Dermis blood vessel endothelial cell (primary cell): ENCODE data around the gene PDZD4. TPM values are rescaled to one million over a fixed set of nuclear protein-coding genes. Genes with fewer than 3 reads are reported as not detected.

ENCODE experiments used
- DNase-seq: peaks from one replicate; pipeline ENCODE4 v3.0.0; 2010
- total RNA-seq: library from RNA; depleted of rRNA; stranded (reverse); fragments of >200 nt; gene quantifications from 2 replicates; pipeline ENCODE4 v1.2.3, GENCODE V29; 2014

Gene PDZD4
- total RNA-seq, 1 donor from 2014 or later = 0.68 TPM

GRCh38 chrX:153867671-153868070 is 37.3 kb upstream of the PDZD4 start:
- DNase-seq = no peak

- DNase-seq = no peak
Observed at GRCh38 chrX:153867139-153867538, 36.8 kb upstream of the PDZD4 start.

GRCh38 chrX:153866302-153867019 is 36.1 kb upstream of the PDZD4 start:
- DNase-seq = no peak

GRCh38 chrX:153865685-153866084 is 35.3 kb upstream of the PDZD4 start:
- no peak for DNase-seq

GRCh38 chrX:153865321-153865580 is 34.9 kb upstream of the PDZD4 start:
- no peak for DNase-seq

DNA sequence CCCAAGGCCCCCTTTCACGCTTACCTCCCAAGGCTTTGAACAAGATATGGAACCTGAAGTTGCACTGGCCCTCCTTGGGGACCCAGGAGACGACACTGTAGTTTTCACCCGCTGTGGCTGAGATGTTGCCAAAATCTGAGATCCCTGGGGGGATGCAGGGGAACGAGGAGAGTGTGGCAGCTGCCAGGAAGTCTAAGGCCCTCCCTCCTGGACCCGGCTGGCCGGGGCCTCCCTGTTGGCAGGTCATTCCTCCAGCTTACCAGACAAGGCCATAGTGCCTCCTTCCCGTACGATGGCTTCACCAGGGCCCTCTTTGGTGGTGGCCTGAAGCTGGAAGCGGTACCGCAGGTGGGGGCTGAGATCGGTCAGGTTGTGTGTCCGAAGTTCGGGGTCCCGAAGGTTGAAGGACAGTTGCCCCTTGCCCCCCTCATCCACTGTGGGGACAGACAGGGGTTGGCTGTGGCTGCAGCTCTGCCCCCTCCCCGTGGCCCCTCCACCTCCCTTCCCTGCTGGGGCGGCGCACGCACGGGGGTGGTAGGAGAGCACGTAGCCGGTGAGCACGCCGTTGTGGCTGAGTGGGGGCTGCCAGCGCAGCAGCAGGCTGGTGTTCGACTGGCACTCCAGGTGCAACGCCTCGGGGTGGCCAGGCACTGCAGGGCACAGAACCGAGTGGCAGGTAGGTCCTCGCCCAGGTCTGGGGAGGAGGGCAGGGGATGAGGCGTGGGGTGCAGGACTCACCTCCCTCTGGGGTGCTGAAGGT is 34.4 kb upstream of the PDZD4 start:
- DNase-seq = no peak

DNA sequence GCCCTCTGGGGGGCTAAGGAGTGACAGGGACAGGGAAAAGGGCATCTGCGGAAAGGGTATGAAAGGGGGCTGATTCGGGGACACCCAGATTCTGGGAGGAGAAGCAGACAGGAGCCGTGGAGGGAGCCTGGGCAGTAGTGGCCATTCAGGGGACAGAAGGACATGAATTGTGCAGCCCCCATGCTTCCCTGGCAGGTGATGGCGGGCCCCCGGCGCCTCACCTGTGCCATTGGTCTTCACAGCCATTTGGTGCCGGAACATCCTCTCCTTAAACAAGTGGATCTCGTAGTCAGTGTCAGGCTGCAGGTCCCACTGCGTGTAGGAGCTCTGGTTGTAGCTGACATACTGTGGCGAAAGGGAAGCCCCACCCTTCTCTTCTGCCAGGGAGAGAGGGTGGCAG is 33.8 kb upstream of the PDZD4 start:
- no peak for DNase-seq

- DNase-seq = no peak
Observed at GRCh38 chrX:153863251-153863991, 33.1 kb upstream of the PDZD4 start.

- no peak for DNase-seq
Observed at GRCh38 chrX:153862369-153863250, 32.3 kb upstream of the PDZD4 start.

- DNase-seq = no peak
Observed at GRCh38 chrX:153861733-153862310, 31.5 kb upstream of the PDZD4 start.

DNA sequence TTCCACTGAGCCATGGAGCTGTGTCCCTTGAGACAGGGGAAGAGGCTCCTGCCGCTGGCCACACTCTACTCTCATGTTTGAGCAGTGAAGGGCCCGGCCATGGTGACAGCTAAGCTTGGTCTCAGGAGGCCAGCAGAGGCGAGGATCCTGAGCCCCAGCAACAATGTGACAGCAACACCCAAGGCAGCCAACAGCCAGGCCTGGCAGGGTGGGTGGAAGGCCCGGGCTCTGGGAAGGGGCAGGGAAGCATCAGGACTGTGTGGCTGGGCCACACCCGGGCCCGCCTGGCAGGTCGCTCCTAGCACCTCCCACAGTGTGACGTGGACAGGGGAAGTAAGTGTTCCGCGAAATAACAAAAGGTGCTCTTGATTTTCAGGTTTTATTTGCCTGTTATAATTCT is 30.8 kb upstream of the PDZD4 start:
- DNase-seq = no peak

DNA sequence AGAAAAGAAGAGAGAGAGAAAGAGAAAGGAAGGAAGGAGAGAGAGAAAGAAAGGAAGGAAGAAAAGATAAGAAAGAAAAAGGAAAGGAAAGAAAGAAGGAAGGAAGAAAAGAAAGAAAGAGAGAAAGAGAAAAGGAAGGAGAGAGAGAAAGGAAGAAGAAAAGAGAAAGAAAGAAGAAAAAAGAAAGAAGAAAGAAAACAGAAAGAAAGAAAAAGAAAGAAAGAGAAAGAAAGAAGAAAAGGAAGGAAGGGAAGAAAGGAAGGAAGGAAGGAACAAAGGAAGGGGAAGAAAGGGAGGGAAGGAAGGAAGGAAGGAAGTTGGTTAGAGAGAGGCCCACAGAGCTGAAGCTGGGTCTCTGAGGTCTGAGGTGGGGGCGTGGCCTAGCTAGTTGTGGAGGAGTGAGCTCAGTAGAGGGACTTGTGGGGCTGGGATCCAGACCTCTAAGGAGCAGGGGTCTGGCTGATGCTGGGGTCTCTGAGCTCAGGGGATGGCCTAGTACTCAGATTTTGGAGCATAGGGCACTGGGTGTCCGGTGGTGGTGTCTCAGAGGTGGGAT is 27.1 kb upstream of the PDZD4 start:
- no peak for DNase-seq

- no peak for DNase-seq
Observed at GRCh38 chrX:153854702-153855101, 24.4 kb upstream of the PDZD4 start.

GRCh38 chrX:153853902-153854267 is 23.5 kb upstream of the PDZD4 start:
- no peak for DNase-seq

GRCh38 chrX:153853180-153853901 is 23.0 kb upstream of the PDZD4 start:
- DNase-seq = no peak

DNA sequence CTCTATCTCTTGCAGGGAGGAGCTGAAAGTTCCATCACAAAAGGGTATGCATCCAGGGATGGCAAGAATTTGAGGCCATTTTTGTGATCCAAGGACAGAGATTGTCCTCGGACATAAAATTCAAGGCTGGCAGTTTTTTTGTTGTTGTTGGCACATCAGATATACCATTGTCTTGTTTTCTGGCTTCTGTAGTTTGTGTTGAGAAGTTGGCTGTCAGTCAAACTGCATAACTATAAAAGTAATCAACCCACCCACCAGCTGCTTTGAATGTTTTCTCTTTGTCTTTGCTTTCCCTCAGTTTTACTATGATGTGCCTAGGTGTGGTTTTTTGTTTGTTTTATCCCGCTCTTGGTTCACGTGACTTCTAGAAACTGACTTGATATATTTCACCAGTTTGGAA is 21.6 kb upstream of the PDZD4 start:
- peak; percentile 5 for DNase-seq

- DNase-seq = no peak
Observed at GRCh38 chrX:153848325-153848724, 18.0 kb upstream of the PDZD4 start.

- DNase-seq = no peak
Observed at GRCh38 chrX:153845842-153846241, 15.5 kb upstream of the PDZD4 start.

GRCh38 chrX:153845195-153845594 is 14.9 kb upstream of the PDZD4 start:
- no peak for DNase-seq

DNA sequence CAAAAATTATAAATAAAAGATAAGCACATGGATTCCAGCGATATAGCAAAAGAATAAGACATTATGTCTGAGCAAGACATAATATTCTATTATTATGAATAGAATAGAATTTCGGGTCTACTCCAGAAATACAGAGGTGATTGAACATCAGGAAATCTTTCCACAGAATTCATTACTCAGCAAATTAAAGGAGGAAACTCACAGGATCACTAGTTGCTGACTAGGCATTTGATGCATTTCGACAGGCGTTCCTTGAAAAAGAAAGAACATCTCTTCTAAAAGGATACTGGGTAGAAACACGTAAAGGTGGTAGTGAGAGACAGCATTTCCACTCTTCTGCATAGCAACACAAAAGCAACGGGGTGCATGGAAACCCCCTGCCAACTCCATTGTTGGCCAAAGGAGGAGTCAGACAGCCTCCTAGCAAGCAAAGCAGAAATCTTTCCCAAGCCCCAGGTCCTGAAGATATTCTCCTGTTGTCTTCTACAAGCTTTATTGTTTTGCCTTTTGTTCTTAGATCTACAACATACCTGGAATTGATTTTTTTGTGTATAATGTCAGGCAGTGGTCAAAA is 14.3 kb upstream of the PDZD4 start:
- DNase-seq = no peak

DNA sequence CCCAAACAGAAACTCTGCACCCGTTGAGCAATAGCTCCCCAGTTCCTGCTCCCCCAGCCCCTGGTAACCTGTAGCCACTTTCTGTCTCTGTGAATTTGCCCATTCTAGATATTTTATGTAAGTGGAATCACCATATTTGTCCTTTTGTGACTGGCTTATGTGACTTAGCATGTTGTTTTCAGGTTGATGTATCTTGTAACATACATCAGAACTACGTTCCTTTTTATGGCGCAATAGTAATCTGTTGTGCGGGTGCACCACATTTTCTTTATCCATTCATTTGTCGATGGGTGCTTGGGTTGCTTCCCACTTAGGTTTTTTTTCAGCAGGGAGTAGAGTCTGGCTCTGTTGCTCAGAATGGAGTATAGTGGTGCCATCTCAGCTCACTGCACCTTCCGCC is 6.6 kb upstream of the PDZD4 start:
- no peak for DNase-seq
